Brain microvascular endothelial cell (primary cell): ENCODE data around the gene MAGI1.

Experiments used
- DNase-seq: peaks from one replicate; pipeline ENCODE4 v3.0.0-alpha.2; 2020
- H3K27ac ChIP-seq: fragments of 250-450 bp; sonication (Bioruptor Pico); 2 replicates; pipeline ENCODE4 v1.5.1; 2020; ENCODE audit warnings: mild to moderate bottlenecking, moderate library complexity
- H3K27me3 ChIP-seq: fragments of 250-450 bp; sonication (Bioruptor Pico); replicated peaks from 2 replicates; pipeline ENCODE4 v1.5.1; 2020; ENCODE audit warnings: mild to moderate bottlenecking
- H3K36me3 ChIP-seq: fragments of 250-450 bp; sonication (Bioruptor Pico); replicated peaks from 2 replicates; pipeline ENCODE4 v1.5.1; 2020; ENCODE audit warnings: mild to moderate bottlenecking
- H3K4me3 ChIP-seq: 2 replicates; pipeline ENCODE4 v1.5.1; 2011; ENCODE audit warnings: low read depth, mild to moderate bottlenecking, control low read depth, low read length, moderate library complexity
- CTCF ChIP-seq: IDR thresholded peaks from 2 replicates; pipeline ENCODE4 v1.5.1; 2011; ENCODE audit warnings: low read depth, mild to moderate bottlenecking, moderate library complexity, low read length, control low read depth, inconsistent platforms; ENCODE audit errors: missing control alignments
- in situ Hi-C: cut with HindIII; loops from 2 replicates; pipeline ENCODE4 v1.10.0; 2017; ENCODE audit warnings: low sequenced_read_pairs, low pct_ligation_motif_present

MAGI1 gene

GRCh38 chr3:65961128-65961527 is 77.6 kb downstream of the MAGI1 start:
- in situ Hi-C loops, result no loop called here
- H3K4me3 ChIP-seq, result no peak overlapping the region
- H3K27me3 ChIP-seq, result no peaks in the 10 kb centered on the region
- TF ChIP-seq CTCF, result no peak
- no peak overlapping the region for H3K27ac ChIP-seq
- H3K36me3 ChIP-seq, result no peaks in the 10 kb centered on the region
- DNase-seq, result no peak

- H3K27ac ChIP-seq, result peak overlapping the region; percentile 27
- in situ Hi-C loops, result no loop called here
- peak; percentile 69 for DNase-seq
- H3K4me3 ChIP-seq, result no peak overlapping the region
- no peak for TF ChIP-seq CTCF
- no peaks in the 10 kb centered on the region for H3K36me3 ChIP-seq
- no peaks in the 10 kb centered on the region for H3K27me3 ChIP-seq
Measured at GRCh38 chr3:65960087-65960486, 78.6 kb downstream of the MAGI1 start.

GRCh38 chr3:65958216-65958615 is 80.5 kb downstream of the MAGI1 start:
- in situ Hi-C loops, result no loop called here
- no peak for DNase-seq
- Histone ChIP-seq H3K4me3 (no peak overlapping the region), H3K27me3 (no peaks in the 10 kb centered on the region), H3K27ac (no peak overlapping the region), H3K36me3 (no peaks in the 10 kb centered on the region)
- no peak for TF ChIP-seq CTCF

- Histone ChIP-seq H3K27ac (peak overlapping the region; percentile 79), H3K36me3 (no peaks in the 10 kb centered on the region), H3K27me3 (no peaks in the 10 kb centered on the region), H3K4me3 (peak overlapping the region; percentile 9)
- in situ Hi-C loops, result no loop called here
- DNase-seq, result peak; percentile 81
- no peak for TF ChIP-seq CTCF
Measured at GRCh38 chr3:65955792-65956477, 82.8 kb downstream of the MAGI1 start.

- DNase-seq, result no peak
- Histone ChIP-seq H3K36me3 (no peaks in the 10 kb centered on the region), H3K27ac (peak overlapping the region; percentile 79), H3K27me3 (no peaks in the 10 kb centered on the region), H3K4me3 (no peak overlapping the region)
- no peak for TF ChIP-seq CTCF
- in situ Hi-C loops, result no loop called here
Measured at GRCh38 chr3:65953881-65954733, 84.6 kb downstream of the MAGI1 start.
